Right renal pelvis (tissue), 4 donors: ENCODE data around the gene TCP11L1. TPM values are rescaled to one million over a fixed set of nuclear protein-coding genes. Genes with fewer than 3 reads are reported as not detected.

Experiments used
- DNase-seq, 4 donors: peaks; one replicate each; pipeline ENCODE4 v3.0.0-alpha.2; 2013; ENCODE audit warnings: low read depth in 4 of 4, low spot score in 3 of 4, missing footprints in 1 of 4
- polyA plus RNA-seq, 4 donors: library from polyadenylated mRNA; unstranded; fragments of 120-200 nt; gene quantifications; one replicate each; pipeline ENCODE4 v1.2.1, GENCODE V29; 2013; ENCODE audit not compliant: insufficient read length in 4 of 4

The TCP11L1 gene, protein sequence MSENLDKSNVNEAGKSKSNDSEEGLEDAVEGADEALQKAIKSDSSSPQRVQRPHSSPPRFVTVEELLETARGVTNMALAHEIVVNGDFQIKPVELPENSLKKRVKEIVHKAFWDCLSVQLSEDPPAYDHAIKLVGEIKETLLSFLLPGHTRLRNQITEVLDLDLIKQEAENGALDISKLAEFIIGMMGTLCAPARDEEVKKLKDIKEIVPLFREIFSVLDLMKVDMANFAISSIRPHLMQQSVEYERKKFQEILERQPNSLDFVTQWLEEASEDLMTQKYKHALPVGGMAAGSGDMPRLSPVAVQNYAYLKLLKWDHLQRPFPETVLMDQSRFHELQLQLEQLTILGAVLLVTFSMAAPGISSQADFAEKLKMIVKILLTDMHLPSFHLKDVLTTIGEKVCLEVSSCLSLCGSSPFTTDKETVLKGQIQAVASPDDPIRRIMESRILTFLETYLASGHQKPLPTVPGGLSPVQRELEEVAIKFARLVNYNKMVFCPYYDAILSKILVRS
- 10 to 100 TPM in 3 of 4 donors, 1 to 10 TPM in 1; 9.9 to 11.6 (median 10.6) TPM for polyA plus RNA-seq

DNA sequence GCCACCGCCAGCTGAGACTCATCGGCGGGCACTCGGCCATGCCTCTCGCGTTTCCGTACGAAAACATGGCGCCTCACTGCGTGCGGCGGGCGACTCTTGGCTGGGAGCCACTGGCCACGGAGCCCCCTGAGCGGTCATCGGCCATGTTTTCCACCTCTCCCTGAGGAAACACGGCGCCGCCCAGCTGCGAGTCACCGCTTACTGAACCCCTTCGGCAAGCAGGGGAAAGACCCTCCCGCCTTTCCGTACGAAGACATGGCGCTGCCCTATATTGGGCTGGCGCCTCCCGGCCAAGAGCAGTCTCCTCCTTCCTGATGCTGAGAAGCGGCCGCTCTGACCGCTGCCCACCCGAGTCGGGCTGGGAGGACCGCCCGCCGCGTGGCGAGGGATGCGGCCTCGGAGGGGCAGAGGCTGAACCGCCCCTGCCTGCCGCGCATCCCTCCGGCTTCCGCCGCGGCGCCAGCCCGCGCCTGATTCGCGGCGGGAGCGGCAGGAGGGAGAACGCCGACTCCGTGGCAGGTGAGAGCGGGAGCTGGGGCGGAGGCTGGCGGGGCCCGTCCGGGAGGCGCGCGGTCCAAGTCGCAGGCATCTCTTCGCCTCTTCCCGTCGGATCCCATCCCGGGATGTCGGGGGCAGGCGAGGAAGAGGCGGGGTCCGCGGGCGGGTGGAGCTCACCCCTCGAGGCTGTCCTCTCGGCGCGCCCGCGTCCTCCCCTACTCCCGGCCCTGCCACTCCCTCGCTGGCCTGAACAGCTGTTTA is at the start of gene TCP11L1:
TCP11L1 (plus strand) TSS at position 299 of the 759 bp plus-strand sequence. CDS start 4,202 bp downstream, outside the sequence.
- DNase-seq: peak; percentile 86 to 91 (median 88)

DNA sequence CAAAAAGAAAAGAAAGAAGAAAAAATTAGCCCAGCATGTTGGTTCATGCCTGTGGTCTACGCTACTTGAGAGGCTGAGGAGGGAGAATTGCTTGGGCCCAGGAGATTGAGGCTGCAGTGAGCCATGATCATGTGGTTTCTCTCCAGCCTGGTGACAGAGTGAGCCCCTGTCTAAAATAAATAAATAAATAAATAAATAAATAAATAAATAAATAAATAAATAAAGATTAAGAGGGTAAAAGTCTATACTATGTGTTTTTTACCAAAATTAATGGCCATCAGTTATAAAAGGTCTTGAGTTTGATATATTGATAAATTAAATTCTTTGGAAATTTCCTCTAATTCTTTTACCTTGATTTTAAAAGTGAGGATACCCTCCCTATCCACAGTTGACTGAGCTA is 48.9 kb upstream of the TCP11L1 start:
- DNase-seq: no peak

DNA sequence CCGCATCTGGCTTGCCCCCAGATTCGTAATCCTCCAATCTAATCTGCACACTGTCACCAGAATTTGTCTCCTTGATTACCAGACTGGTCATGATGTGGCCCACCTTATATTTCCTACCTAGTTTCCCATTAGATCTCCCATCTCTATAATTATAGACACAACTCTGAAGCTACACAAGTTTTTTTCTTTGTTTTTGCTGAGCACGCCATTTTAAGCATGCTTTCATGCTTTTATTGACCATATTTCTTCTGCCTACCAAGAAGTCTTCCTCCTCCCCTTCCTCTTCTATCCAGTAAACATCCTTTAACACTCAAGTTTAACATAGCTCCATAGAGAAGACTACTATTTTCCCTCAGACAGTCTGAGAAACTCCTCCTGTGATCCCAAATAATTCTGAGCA is 47.9 kb upstream of the TCP11L1 start:
- DNase-seq: no peak

DNA sequence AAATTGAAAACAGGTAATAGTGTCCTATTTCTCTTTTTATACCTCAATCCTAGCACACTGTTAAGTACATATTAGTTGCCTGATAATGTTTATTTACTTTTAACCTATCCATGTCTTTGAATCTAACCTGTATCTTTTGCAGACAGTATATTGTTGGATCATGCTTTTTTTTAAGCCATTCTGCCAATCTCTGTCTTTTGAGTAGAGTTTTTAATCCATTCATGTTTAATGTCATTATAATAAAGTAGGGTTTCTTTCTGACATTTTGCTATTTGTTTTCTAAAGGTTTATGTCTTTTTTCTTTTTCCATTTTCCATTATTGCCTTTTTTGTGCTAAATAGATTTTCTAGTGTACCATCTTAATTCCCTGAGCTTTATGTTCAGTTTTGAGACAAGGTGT is 47.5 kb upstream of the TCP11L1 start:
- no peak for DNase-seq

DNA sequence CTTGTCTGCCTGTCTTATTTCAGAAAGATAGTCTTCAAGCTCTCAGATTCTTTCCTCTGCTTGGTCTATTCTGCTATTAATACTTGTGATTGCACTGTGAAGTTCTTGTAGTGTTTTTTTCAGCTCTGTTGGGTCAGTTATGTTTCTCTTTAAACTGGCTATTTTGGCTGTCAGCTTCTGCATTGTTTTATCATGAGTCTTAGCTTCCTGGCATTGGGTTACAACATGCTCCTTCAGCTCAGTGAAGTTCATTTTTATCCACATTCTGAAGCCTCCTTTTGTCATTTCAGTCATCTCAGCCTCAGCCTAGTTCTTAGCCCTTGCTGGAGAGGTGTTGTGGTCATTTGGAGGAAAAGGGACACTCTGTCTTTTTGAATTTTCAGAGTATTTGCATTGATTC is 39.2 kb upstream of the TCP11L1 start:
- DNase-seq: no peak

DNA sequence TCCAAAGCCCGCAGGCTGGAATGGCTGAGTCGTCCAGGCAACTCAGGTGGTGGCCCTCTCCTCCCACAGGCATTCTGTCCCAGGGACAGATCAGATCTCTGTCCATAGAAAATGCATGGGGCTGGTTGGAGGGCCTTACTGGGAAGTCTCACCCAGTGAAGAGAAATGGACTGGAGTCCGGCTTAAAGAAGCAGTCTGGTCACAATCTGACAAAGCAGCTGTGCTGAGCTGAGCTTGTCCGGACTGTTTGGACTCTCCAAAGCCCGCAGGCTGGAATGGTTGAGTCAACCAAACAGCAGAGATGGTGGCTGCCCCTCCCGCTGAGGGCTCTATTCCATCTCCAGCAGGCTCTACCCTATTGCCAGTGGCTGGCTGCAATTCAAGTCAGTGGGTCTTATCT is 38.1 kb upstream of the TCP11L1 start:
- no peak for DNase-seq

DNA sequence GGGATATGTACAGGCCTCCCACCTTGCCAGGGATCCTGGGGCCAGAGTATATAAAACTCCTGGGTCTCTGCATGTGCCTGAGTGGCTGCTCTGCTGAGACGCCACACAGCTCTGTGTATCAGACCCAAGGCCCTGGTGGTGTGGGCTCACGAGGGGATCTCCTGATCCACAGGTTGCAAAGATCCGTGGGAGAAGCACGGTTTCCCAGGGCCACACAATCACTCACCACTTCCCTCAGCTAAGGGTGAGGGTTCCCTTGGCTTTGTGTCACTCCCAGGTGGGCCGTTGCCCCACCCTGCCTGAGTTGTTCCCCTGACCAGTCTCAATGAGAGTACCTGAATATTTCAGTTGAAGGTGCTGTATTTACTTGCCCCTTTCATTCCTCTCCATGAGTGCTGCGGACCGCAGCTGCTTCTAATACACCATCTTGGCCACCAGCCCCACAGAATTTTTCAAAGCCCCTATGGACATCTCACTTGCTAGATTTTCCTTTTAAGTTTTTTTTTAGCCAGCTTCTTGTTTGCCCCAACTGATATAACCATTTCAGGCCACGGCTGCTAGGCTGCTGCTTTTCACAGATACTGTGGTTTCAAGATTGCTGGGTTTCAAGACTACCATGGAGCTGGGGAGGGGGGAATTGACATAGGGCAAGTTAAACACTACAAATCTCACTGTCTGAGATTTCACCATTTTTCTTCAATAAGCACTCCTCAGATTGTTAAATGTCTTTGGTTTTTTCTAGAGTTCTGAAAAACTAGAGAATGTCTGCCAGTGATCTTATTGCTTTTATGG is 37.4 kb upstream of the TCP11L1 start:
- no peak for DNase-seq

DNA sequence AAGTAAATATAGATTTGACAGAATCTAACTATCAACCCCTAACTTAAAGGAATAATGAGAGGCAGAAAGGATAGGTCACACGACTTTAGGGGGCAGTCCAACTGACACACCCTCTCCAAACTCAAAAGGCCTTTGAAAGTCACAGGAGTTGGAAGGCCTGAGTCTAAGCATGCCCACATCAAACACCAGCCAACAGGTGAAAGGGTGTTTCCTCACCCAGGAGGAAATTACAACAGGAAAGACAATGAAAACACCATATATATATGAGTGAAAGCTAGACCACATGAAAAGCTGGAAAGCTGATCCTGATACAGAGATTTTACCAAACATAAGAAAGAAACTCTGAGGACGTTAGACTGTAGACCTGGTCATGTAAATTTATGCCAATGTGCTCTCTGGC is 34.2 kb upstream of the TCP11L1 start:
- DNase-seq: no peak

DNA sequence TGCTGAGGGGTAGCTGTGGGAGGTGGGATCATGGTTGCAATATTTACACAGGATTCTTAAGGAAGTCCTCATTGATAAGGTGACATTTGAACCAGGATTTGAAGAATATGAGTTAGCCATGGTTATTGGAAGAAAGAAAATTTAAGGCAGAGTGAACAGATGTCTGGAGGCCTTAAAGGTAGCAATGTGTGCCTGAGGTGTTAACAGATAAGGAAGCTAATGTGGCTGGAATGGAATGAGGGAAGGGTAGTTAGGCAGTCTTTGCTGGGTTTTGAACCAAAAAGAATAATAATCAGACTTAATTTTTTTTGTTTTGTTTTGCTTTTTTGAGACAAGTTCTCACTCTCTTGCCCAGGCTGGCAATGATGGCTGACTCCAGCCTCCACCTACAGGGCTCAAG is 33.4 kb upstream of the TCP11L1 start:
- no peak for DNase-seq

DNA sequence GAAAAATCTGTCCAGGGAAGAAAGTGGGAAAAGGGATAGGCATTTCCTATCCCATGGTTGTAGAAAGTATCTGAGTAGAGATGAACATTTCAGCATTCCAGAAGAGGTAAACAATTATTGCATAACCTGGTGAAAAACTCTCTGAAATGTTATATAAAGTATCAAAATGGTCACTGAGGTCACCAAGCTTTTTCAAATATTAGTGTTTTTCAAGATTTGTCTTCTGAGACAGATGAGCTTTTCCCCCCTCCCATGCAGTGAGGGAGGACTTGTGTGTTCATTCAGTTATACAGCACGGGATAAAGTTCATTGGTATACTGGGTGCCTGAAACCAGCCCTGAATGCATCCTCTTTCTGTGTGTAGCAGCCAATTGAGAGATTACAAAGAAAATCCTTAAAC is 25.6 kb upstream of the TCP11L1 start:
- no peak for DNase-seq

DNA sequence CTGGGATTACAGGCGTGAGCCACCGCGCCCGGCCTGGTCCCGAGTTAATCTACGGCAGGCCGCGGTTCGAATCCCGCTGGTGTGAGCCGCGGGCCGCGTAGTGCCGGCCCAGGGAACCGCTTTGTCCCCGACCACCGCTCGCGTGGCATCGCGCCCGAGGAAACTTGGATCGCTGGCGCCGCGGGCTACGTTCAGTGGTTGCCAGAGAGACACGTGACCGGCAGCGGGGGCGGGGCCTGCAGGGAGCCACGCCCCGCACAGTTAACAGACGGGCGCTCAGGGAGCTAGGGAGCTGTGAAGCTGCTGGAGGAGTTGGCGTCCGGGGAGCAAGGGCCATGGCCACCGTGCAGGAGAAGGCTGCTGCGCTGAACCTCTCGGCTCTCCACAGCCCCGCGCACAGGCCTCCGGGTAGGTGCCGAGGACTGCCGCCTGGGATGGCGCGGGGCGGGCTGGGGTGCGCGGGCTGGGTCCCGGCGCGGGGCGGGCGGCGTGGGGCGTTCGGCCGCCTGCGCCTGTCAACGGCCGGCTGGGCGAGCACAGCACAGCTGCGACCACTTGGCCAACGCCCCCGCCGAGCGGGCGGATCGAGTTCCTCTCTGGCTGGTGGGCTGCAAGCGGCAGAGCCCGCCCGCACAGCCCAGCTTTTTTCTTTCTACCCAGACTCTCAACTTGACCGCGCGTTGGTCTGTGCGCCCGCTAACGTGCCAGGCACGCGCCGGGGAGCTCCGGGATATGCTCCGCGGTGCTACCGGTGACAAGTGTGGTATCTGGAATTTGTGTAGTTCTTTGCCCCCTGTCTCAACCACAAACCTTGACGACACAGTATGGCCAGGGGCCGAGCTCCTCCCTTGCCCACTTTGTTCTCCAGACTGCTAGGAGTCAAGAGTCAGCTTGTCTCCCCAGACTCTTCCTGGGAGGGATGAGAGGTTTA is 23.5 kb upstream of the TCP11L1 start, which contains the start of gene DEPDC7:
DEPDC7 (plus strand) TSS at position 258 of the 931 bp plus-strand sequence; CDS start at position 336, 78 bp downstream.
- DNase-seq: peak; percentile 73 to 83 (median 78)

DNA sequence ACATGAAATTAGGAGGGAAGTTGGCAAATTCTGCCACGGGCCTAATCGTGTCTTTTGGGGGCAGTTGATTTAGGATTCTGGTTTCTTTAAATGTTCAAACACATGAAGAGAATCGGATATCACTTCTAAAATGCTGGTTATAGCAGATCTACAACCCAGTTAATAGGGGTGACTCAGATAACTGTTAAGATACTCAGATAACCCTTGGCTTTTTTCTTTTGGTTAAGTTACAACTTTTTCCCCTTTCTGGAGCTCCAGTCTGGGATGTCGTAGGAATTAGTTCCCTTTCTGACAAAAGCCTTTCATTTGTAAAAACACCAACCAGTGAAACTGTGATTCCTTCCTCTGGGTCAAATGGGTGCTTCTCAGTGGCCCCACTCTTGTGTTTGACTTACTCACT is 22.7 kb upstream of the TCP11L1 start:
- no peak for DNase-seq

DNA sequence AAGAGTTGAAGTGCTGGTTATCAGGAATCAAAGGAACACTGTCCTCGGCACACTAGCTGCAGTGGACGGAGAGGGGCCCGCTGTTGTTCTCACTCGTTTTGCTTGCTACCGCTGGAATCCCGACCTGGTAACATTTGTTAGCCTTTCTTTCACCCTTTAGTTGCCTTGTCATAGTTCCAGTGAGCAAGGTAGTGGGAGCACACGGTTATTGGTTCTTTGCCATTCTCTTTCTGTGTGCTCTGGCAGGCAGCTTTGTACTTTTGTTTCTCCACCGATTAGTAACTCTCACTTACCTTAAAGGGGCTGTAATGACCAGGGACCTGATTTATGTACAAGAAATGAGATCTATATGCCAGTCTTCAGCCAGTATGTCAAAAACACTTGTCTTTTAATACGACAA is 21.9 kb upstream of the TCP11L1 start:
- no peak for DNase-seq

DNA sequence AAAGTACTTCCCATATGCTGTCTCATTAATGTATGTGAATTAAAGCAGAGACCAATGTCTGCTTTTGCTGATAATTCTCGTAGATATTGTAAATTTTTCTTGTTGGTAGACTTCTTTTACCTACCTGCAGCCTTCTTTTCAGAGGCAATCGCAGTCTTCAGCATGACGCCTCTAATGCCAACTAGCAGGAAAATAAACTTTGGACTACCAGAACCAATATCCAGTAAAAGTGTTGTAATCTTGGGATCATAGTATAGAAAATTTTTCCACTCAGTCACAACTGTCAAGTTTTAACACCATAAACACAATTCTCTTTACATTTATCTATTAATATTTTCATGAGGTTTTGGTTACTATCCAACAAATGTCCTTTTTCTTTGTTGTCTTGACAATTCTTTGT is 21.4 kb upstream of the TCP11L1 start:
- DNase-seq: no peak

DNA sequence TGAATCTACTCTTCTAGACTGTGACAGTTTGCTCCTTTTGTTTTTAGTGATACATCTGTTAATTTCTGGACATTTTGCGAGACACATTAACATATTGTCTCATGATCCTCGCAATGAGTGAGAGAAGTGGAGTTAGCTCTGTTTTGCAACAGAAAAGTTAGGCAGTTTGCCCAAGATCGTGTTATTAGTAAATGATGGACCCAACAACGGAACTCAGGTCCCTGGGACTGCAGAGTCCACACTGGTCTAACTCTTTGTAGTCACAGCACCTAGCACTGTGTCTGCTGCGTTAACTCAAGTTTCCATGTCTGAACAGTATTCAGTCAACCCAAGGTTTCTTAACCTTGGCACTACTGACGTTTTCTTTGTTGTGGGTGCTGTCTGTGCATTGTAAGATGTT is 20.5 kb upstream of the TCP11L1 start:
- DNase-seq: no peak

DNA sequence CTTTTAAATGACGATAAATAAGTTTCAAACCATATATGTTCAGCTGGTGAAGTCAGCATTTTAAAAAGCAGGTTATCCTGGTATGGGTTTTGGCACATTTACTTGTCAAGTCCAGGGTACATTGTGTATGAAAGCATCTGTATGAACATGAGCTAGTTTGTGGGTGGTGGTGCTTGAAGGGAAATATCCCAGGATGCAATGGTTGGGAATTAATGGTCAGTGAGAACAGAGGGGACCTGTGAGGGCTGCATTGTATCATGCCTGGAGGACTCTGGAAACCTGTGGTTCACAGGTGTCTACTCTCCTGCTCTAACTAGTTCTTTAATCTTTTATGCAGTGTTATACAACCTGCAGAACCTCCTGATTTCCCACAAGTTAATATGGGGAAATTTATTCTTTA is 17.9 kb upstream of the TCP11L1 start:
- no peak for DNase-seq

DNA sequence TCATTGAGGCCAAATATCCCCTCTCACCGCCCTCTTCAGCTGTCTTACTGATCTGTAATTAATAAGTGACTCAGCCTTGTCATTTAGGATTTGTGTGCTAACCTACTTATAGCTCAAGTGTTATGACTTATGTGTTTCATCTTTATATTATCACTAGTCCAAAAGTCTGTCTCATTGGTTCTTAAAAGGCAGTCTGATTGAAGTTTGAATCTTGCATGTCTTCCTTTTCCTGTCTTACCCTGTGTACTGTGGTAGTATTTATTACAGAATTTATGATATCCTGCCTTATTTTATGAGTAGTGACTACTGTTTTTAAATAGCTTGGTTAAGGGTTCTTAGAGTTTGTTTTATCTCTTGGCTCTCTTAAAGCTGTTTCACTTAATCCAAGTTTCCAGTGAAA is 17.4 kb upstream of the TCP11L1 start:
- no peak for DNase-seq

DNA sequence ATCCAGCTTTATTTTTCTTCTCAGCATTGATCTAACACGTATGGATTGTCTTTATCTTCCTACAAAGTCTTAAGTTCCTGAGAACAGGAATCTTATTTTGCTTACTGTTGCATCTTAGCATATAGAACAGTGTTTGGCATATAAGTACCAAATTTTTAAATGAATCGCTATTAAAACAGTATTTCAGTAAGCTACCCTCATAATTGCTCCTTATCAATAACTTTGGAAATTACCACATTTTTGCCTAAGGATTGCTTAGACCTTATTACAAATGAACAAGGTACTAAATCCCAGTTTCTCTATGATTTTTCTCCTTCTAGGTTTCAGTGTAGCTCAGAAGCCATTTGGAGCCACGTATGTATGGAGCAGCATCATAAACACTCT is 14.0 kb upstream of the TCP11L1 start:
- DNase-seq: no peak

DNA sequence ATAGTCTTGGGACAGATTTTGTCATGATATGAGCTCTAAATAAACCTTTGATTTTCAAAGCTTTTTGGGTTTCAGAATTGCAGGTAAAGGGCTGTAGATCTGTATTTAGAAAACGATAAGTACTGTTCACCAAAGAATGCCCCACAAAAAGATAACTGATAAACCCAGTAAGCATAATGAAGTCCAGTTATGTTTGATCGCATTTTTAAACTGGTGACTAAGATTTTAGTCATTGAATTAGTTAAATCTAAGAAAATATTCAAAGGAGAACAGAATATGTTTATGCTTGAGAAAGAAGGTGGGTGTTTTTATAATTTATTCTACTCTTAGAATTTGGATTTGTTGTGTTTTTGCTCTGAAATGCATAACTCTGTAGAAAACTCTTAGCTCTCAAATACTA is 12.1 kb upstream of the TCP11L1 start:
- no peak for DNase-seq
